DMS114 treated with DMSO at 0.1 percent for 48 hours (cell line): ENCODE data around the gene SNRNP200.
A peak's percentile ranks its signal among the peaks of the same experiment; 100 is the strongest.
"Not testable (repeated sequence)": the region's sequence is repeated elsewhere in the genome, so short reads cannot be mapped to it uniquely, and the experiment has no call there.

Experiments used
- DNase-seq: peaks from one replicate; lab custom pipeline; 2025; ENCODE audit not compliant: unreplicated experiment; lab: John Stamatoyannopoulos, UW

The SNRNP200 gene

GRCh38 chr2:96325041-96325883, 19.9 kb upstream of the SNRNP200 start, which contains the start of gene ITPRIPL1:
TSS of gene ITPRIPL1 (plus strand) at chr2:96325317. CDS start at chr2:96325840, 523 bp downstream.
- peak; percentile 23 for DNase-seq

DNA sequence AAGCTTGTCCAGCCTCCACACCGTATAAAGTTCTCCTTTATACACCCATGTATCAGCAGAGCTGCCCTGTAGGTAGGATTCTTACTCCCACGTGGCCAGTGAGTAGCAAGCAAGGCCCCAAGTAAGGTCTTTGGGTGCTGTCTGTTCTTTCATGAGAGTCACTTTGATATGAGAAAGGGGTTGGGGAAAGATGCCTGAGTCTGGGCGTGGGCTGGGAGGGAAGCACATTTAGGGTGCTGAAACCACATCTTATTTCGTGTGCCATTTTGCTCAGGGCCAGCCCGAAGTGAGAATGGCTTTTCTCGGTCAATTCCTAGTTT, 19.3 kb upstream of the SNRNP200 start:
- DNase-seq, result no peak

DNA sequence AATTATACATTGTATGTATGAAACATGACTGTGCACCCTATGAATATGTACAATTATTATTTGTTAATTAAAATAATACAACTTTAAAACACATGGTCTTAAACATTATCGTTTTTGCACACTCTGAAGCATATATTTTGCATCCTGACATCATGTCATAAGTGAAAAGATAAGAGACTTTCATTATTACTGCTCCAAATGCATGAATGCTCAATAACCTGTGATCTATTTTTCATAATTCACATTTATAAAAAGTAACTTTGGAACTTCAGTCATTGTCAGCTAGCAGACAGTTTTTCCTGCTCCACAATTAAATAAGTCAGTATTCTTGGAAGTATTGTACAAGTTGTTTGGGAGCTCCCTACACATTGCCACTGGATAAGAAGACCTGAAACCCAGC, 18.5 kb upstream of the SNRNP200 start:
- DNase-seq, result no peak

DNA sequence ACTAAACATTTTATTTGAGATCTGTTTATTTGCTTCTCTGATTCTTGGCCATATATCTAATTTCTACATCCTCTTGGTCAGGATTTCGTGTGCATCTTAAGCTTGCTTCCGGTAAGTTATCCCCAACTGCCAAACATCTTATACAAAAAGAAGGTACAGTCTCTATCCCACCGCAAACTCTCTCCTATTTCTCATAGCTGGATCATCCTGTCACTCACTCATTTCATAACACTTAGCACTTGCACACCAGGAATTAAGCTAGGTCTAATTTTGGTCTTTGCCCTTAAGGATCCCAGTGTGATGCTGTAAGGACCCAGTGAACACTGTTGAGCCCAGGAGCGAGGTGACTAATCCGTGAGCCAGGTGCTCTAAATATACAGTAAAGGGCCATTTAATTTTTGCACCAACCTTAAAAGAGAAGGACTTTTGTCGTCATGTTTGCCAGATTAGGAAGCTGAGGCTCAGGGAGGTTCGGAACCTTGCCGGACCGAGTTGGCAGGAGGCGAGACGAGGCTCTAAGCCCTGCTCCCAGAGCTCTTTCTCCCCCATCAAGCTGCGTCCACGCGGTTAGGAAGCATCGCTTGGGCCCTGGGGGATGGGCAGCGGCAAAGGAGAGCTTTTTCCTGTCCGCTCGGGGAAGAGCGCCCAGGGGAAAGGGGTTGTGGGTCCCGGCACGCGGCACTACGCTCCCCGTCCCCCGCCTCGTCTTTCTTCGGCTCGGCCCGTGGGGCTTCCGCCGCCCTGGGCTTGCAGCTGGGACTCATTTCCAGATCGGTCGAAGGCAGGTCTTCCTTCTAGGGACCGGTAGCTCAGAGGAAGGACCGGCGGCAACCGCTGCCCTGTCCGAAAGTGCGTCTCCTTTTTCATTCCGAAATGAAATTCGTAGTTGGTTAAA, 15.6 kb upstream of the SNRNP200 start:
- peak; percentile 55 for DNase-seq

GRCh38 chr2:96320326-96320725, 15.0 kb upstream of the SNRNP200 start:
- no peak for DNase-seq

- DNase-seq, result no peak
Measured at GRCh38 chr2:96319396-96319795, 14.1 kb upstream of the SNRNP200 start.

GRCh38 chr2:96318723-96319122, 13.4 kb upstream of the SNRNP200 start:
- DNase-seq, result no peak

DNA sequence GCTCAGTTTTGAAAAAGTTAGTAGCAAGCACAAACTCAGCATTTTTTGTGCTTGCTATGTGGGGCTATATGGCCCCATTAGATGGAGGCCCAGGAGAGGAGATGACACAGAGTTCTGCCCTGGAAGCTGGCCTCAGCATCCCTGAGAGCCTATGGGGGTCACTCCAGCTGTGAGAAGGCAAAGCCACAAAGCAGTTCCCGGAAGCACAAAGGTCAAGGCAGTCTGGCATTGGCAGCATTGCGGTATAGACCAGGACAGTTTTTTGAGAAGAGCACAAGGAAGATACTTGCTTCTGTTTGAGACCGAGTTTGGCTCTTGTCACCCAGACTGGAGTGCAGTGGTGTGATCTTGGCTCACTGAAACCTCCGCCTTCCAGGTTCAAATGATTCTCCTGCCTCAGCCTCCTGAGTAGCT, 12.2 kb upstream of the SNRNP200 start:
- no peak for DNase-seq

GRCh38 chr2:96316999-96317398, 11.7 kb upstream of the SNRNP200 start:
- no peak for DNase-seq

GRCh38 chr2:96315400-96316071, 10.2 kb upstream of the SNRNP200 start:
- no peak for DNase-seq

- no peak for DNase-seq
Measured at GRCh38 chr2:96315005-96315399, 9.7 kb upstream of the SNRNP200 start.

GRCh38 chr2:96308248-96308647, 2.9 kb upstream of the SNRNP200 start:
- no peak for DNase-seq

- no peak for DNase-seq
Measured at GRCh38 chr2:96306370-96306769, 1.0 kb upstream of the SNRNP200 start.

DNA sequence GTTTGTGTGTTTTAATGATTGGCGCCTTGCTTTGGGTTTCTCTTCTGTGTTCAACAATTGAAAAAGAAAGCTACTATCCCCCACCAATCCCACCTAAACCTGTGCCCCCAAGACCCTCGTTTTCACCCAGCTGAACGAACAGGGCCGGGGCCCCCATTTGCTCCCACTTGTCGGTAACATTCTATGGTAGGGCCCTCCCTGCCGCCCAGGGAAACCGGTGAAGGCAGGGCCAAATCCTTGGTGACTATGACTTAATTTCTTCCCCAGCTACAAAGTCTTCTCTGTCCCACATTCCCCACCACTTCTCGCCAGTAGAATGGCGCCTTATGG, 598 bp upstream of the SNRNP200 start:
- no peak for DNase-seq

DNA sequence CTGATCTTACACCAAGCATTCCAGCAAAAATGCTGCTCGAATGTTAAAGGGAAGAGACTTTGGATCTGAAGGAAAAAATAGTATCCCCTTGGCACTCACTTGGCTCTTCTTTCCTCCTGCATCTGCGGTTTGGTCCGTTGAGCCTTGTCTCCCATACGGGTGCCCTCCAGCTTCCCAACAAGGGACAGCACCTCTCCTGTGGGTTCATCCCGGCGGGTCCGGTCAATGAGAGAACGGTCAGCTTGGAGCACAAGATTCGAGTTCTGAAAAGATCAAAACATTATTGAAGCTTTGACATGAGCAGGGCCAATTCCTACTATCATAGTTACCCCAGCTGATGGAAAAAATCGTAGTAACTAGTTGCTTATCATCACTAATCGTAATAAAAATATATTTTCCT, 740 bp downstream of the SNRNP200 start:
- no peak for DNase-seq

- DNase-seq, result no peak
Measured at GRCh38 chr2:96301865-96302264, 3.5 kb downstream of the SNRNP200 start.

GRCh38 chr2:96296925-96297324, 8.4 kb downstream of the SNRNP200 start:
- DNase-seq, result no peak

DNA sequence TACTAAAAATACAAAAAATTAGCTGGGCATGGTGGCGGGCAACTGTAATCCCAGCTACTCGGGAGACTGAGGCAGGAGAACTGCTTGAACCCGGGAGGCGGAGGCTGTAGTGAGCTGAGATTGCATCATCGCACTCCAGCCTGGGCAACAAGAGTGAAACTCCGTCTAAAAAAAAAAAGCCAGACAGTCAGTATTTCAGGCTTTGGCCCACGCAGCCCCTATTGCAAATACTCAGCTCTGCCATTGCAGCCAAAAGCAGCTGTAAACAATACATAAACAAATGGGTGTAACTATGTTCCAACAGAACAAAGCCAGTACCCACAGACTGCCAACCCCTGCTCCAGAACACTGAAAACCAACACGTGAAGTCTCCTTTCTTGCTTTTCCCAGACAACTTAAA, 11.1 kb downstream of the SNRNP200 start:
- not testable (repeated sequence) for DNase-seq

GRCh38 chr2:96291751-96292150, 13.6 kb downstream of the SNRNP200 start:
- no peak for DNase-seq

- no peak for DNase-seq
Measured at GRCh38 chr2:96287273-96287856, 18.0 kb downstream of the SNRNP200 start.

DNA sequence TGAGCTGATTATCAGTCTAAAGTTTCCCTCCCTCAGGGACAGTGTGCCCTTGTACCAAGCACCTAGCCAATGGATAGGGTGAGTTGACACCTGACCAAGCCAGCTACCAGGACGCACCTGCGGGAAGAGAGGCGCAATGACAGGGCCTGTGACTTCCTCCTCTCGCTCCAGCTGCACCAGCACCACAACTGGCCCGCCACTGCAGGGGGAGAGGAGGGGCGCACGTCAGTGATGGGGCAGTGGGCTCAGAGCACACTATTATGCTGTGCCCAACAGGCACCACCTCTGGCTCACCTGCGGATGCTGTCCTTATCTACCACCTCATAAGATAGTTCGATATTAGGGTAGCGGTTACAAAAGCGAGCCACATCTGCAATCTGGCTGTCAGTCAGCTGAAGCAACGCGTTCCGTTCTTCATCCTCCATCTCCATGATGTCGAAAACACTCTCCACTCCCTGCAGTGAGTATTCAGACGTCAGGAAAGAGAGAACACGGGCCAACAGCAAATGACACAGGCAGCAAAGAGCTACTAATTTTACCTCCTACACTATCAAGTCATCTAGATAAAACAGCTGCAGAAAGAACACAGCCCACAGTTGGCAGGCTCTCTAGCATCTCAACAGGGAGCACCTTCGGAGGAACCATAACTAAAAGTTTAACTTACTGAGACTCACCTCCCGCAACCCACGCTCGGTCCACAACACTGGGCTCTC, 28.4 kb downstream of the SNRNP200 start:
- DNase-seq, result no peak
